HCT116 (cell line): ENCODE measurements around the gene RAVER2. TPM values are rescaled to one million over a fixed set of nuclear protein-coding genes. Genes with fewer than 3 reads are reported as not detected.

Experiments used
- ATAC-seq: fragments of 200-7000 bp; cut with Tn5 transposase; 2 replicates; pipeline ENCODE4 v1.9.1; 2020; ENCODE audit warnings: mild to moderate bottlenecking, moderate library complexity
- BruUV-seq: library from RNA; stranded (reverse); fragments of 400-500 nt; replicated peaks from 2 replicates; lab custom pipeline; 2021; lab: Mats Ljungman, UMichigan
- CTCF ChIA-PET: fragments of 300-600 bp; sonication (Branson Sonifier 250); formaldehyde crosslinking; loops from one replicate; lab custom pipeline; 2021; ENCODE audit warnings: antibody characterized with exemption; lab: Charles Lee
- POLR2A ChIA-PET: fragments of 300-600, 350-600 bp; sonication (Branson Sonifier 250); formaldehyde crosslinking; loops from one replicate; lab custom pipeline; 2021; ENCODE audit warnings: antibody characterized with exemption; lab: Charles Lee
- RAD21 ChIA-PET, 2 experiments: fragments of 300-600 bp; sonication (Branson Sonifier 250); formaldehyde crosslinking; loops; one replicate each; lab custom pipeline; 2023; ENCODE audit warnings: low total read pairs in 2 of 2; ENCODE audit not compliant: uncharacterized antibody in 2 of 2, unreplicated experiment in 2 of 2, low non-redundant PET in 1 of 2; lab: Charles Lee
- DNase-seq: peaks from one replicate; pipeline ENCODE4 v3.0.0-alpha.2; 2010; ENCODE audit warnings: low read depth, low spot score
- H2AFZ ChIP-seq: fragments of 200-600 bp; shearing (Covaris generic), sonication (generic); 2 replicates; pipeline ENCODE4 v1.6.1; 2017; ENCODE audit warnings: low read depth, mixed run types, mixed read lengths, antibody characterized with exemption, low read length; ENCODE audit not compliant: poor library complexity, severe bottlenecking
- H3K27ac ChIP-seq: 2 replicates; pipeline ENCODE4 v1.5.1; 2012; ENCODE audit warnings: low read depth, low read length
- H3K27me3 ChIP-seq: fragments of 200-600 bp; sonication (generic); 2 replicates; pipeline ENCODE4 v1.6.1; 2016; ENCODE audit warnings: mixed run types, low read length, mixed read lengths; ENCODE audit not compliant: insufficient read depth
- H3K36me3 ChIP-seq, 2 experiments: fragments of 200-500 bp in 1 of 2; fragments of 200-600 bp in 1 of 2; sonication (Bioruptor generic) in 1 of 2; sonication (generic) in 1 of 2; 2 replicates each; pipeline versions ENCODE4 v1.5.1 to v1.6.1; 2014 to 2016; ENCODE audit warnings: low read length in 2 of 2, inconsistent platforms in 1 of 2, mixed read lengths in 1 of 2, mixed run types in 1 of 2; ENCODE audit not compliant: insufficient read depth in 2 of 2, control insufficient read depth in 1 of 2
- H3K4me1 ChIP-seq, 2 experiments: fragments of 200-600 bp in 1 of 2; sonication (generic) in 1 of 2; 2 replicates each; pipeline versions ENCODE4 v1.5.1 to v1.6.1; 2012 to 2017; ENCODE audit warnings: low read length in 2 of 2, inconsistent platforms in 1 of 2, mild to moderate bottlenecking in 1 of 2, mixed read lengths in 1 of 2, mixed run types in 1 of 2, moderate library complexity in 1 of 2; ENCODE audit not compliant: insufficient read depth in 2 of 2, control insufficient read depth in 1 of 2
- H3K4me2 ChIP-seq: fragments of 200-600 bp; sonication (generic); 2 replicates; pipeline ENCODE4 v1.6.1; 2017; ENCODE audit warnings: mixed run types, low read length, mixed read lengths
- H3K4me3 ChIP-seq, 2 experiments: fragments of 200-600 bp in 1 of 2; sonication (generic) in 1 of 2; replicated peaks in 1 of 2; 2 replicates each; pipeline ENCODE4 v1.5.1; 2011 to 2016; ENCODE audit warnings: low read length in 2 of 2, control low read depth in 1 of 2, low read depth in 1 of 2, mild to moderate bottlenecking in 1 of 2, mixed read lengths in 1 of 2, mixed run types in 1 of 2
- H3K79me2 ChIP-seq: fragments of 200-600 bp; sonication (generic); 2 replicates; pipeline ENCODE4 v1.6.1; 2017; ENCODE audit warnings: mild to moderate bottlenecking, mixed run types, low read length, moderate library complexity, mixed read lengths; ENCODE audit not compliant: insufficient read depth
- H3K9ac ChIP-seq: fragments of 200-600 bp; sonication (generic); 2 replicates; pipeline ENCODE4 v1.6.1; 2016; ENCODE audit warnings: low read length, mixed read lengths
- H3K9me2 ChIP-seq: fragments of 200-600 bp; sonication (generic), shearing (Covaris generic); 2 replicates; pipeline ENCODE4 v1.6.1; 2017; ENCODE audit warnings: mixed run types, mild to moderate bottlenecking, moderate library complexity; ENCODE audit not compliant: insufficient read depth
- H3K9me3 ChIP-seq, 2 experiments: fragments of 200-500 bp in 1 of 2; fragments of 200-600 bp in 1 of 2; sonication (Bioruptor generic) in 1 of 2; sonication (generic) in 1 of 2; 2 replicates each; pipeline ENCODE4 v1.6.1; 2014 to 2017; ENCODE audit warnings: low read length in 2 of 2, mixed read lengths in 2 of 2, inconsistent platforms in 1 of 2, low read depth in 1 of 2, mild to moderate bottlenecking in 1 of 2, mixed run types in 1 of 2, moderate library complexity in 1 of 2; ENCODE audit not compliant: control insufficient read depth in 1 of 2, insufficient read depth in 1 of 2
- H4K20me1 ChIP-seq: fragments of 200-600 bp; sonication (generic), shearing (Covaris generic); 2 replicates; pipeline ENCODE4 v1.6.1; 2017; ENCODE audit warnings: mixed run types, mild to moderate bottlenecking, moderate library complexity; ENCODE audit not compliant: insufficient read depth
- EGR1 ChIP-seq: IDR thresholded peaks from 2 replicates; pipeline ENCODE4 v1.6.1; 2012; ENCODE audit warnings: low read depth
- REST ChIP-seq: IDR thresholded peaks from 2 replicates; pipeline ENCODE4 v1.6.1; 2012; ENCODE audit warnings: low read depth
- intact Hi-C: fragments of 100-400 bp; cut with micrococcal nuclease; formaldehyde crosslinking; loops from 2 replicates; pipeline ENCODE4 v1.10.0; 2022
- total RNA-seq: library from RNA; stranded (reverse); gene quantifications from one replicate; pipeline ENCODE4 v1.2.1, GENCODE V29; 2021; ENCODE audit not compliant: unreplicated experiment

Gene RAVER2
- total RNA-seq, 1 experiment from 2014 or later: 23.2 TPM

GRCh38 chr1:64715186-64715585 is 29.7 kb upstream of the RAVER2 start:
- CTCF ChIA-PET: no interaction called here

More at GRCh38 chr1:64715186-64715585, 29.7 kb upstream of the RAVER2 start:
- no peaks in the 10 kb centered on the region for H3K9me3 ChIP-seq
- no peaks in the 10 kb centered on the region for H4K20me1 ChIP-seq
- ChIA-PET POLR2A (no interaction called here), RAD21 (no interaction called here)
- H3K27ac ChIP-seq: no peak overlapping the region
- TF ChIP-seq EGR1 (no peak), REST (no peak)
- no TSS peak for BruUV-seq
- no peak overlapping the region for H3K4me3 ChIP-seq
- no peak for ATAC-seq
- H2AFZ ChIP-seq: no peak overlapping the region
- H3K79me2 ChIP-seq: no peaks in the 10 kb centered on the region
- H3K27me3 ChIP-seq: no peaks in the 10 kb centered on the region
- H3K9ac ChIP-seq: no peak overlapping the region
- no peak for DNase-seq
- no peaks in the 10 kb centered on the region for H3K9me2 ChIP-seq
- intact Hi-C loops: no loop called here
- no peaks in the 10 kb centered on the region for H3K4me1 ChIP-seq
- H3K36me3 ChIP-seq: no peaks in the 10 kb centered on the region
- H3K4me2 ChIP-seq: no peak overlapping the region
